Activated CD4-positive, alpha-beta T cell treated with anti-CD3 and anti-CD28 coated beads for 24 hours (primary cell): ENCODE data around the gene FGB.
"Not testable (repeated sequence)": the region's sequence is repeated elsewhere in the genome, so short reads cannot be mapped to it uniquely, and the experiment has no call there.

Source experiments
- DNase-seq, 2 donors: peaks; one replicate each; pipeline ENCODE4 v3.0.0-alpha.2; 2020; ENCODE audit warnings: low read depth in 2 of 2

The FGB gene

GRCh38 chr4:154595807-154596206 lies 33.0 kb downstream of the FGB start:
- DNase-seq = no peak

- DNase-seq = not testable (repeated sequence)
These were observed 34.5 kb downstream of the FGB start for GRCh38 chr4:154597281-154597680.

- DNase-seq = no peak
These were observed 35.3 kb downstream of the FGB start for GRCh38 chr4:154597798-154598774.

- DNase-seq = no peak
These were observed 39.7 kb downstream of the FGB start for GRCh38 chr4:154602404-154603020.

- no peak for DNase-seq
These were observed 40.5 kb downstream of the FGB start for GRCh38 chr4:154603033-154603943.

- no peak for DNase-seq
These were observed 41.9 kb downstream of the FGB start for GRCh38 chr4:154604696-154605200.

- no peak for DNase-seq
These were observed 44.2 kb downstream of the FGB start for GRCh38 chr4:154606728-154607723.

GRCh38 chr4:154608361-154609252 lies 45.8 kb downstream of the FGB start:
- no peak for DNase-seq

GRCh38 chr4:154609532-154609931 lies 46.7 kb downstream of the FGB start:
- DNase-seq = no peak

GRCh38 chr4:154610582-154610981 lies 47.8 kb downstream of the FGB start:
- no peak for DNase-seq

- no peak for DNase-seq
These were observed 49.0 kb downstream of the FGB start for GRCh38 chr4:154611833-154612232.

- DNase-seq = no peak
These were observed 49.9 kb downstream of the FGB start, which contains the start of gene FGG for GRCh38 chr4:154612472-154613414. Gene FGG, minus strand, starts transcription at chr4:154612656. Its CDS starts 47 bp downstream, at chr4:154612609.

GRCh38 chr4:154614306-154614705 lies 51.5 kb downstream of the FGB start:
- no peak for DNase-seq

- DNase-seq = no peak
These were observed 52.4 kb downstream of the FGB start for GRCh38 chr4:154615211-154615610.

GRCh38 chr4:154616287-154616686 lies 53.5 kb downstream of the FGB start:
- DNase-seq = no peak

- no peak for DNase-seq
These were observed 53.9 kb downstream of the FGB start for GRCh38 chr4:154616731-154617130.

GRCh38 chr4:154617820-154618317 lies 55.1 kb downstream of the FGB start:
- no peak for DNase-seq

- peak; percentile 24 to 33 for DNase-seq
These were observed 56.0 kb downstream of the FGB start for GRCh38 chr4:154618708-154619315.
